Measurements from ENCODE around the gene SCYGR7.
"Not testable (repeated sequence)": the region's sequence is repeated elsewhere in the genome, so short reads cannot be mapped to it uniquely, and the experiment has no call there.

SCYGR7 gene

GRCh38 chr2:227745594-227745993, 17.5 kb downstream of the SCYGR7 start, which contains the start of gene SCYGR8:
Gene SCYGR8 (plus strand): TSS chr2:227745894. CDS start chr2:227745894, 0 bp downstream.
- peaks cover 6% of the 10 kb centered on the region for H3K27me3 Mint-ChIP-seq (ENCODE audit: low read depth, poor library complexity)
- TF ChIP-seq CTCF (IDR thresholded peaks at IDR 0.05), result no peak

DNA sequence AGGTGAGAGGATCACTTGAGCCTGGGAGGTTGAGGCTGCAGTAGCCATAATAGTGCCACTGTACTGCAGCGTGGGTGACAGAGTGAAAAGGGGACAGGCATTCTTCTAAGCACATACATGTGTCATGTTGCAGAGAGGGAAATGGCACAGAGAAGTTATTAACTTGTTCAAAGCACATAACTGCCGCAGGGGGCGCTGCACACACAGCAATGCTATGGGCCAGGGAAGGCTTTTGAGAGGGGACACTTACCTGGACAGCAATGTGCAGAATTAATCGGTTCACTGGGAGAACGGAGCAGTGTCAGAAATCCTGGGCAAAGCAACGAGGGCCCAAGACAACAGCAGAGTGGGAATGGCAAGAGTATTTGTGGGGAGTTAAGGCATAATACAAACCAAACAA, 19.9 kb downstream of the SCYGR7 start:
- no peak overlapping the region for H3K4me3 Mint-ChIP-seq
- no peaks in the 10 kb centered on the region for H3K9me3 Mint-ChIP-seq
- H3K27ac Mint-ChIP-seq, result no peak overlapping the region
- TF ChIP-seq CTCF (IDR thresholded peaks at IDR 0.05), result peak; percentile 49
- H3K4me1 Mint-ChIP-seq, result peaks cover 2% of the 10 kb centered on the region
- peak; percentile 53 for DNase-seq
- H3K27me3 Mint-ChIP-seq (ENCODE audit: low read depth, poor library complexity), result peaks cover 6% of the 10 kb centered on the region
- no peaks in the 10 kb centered on the region for H3K36me3 Mint-ChIP-seq (ENCODE audit: low read depth)

More at GRCh38 chr2:227745594-227745993, 17.5 kb downstream of the SCYGR7 start, which contains the start of gene SCYGR8:
- DNase-seq, result no peak
- H3K36me3 Mint-ChIP-seq (ENCODE audit: low read depth), result no peaks in the 10 kb centered on the region
- H3K27ac Mint-ChIP-seq, result no peak within 1 kb of the TSS
- H3K4me3 Mint-ChIP-seq, result no peak within 1 kb of the TSS
- H3K4me1 Mint-ChIP-seq, result no peaks in the 10 kb centered on the region
- H3K9me3 Mint-ChIP-seq, result no peaks in the 10 kb centered on the region

GRCh38 chr2:227756261-227756660, 28.1 kb downstream of the SCYGR7 start:
- peaks cover 16% of the 10 kb centered on the region for H3K4me1 Mint-ChIP-seq
- H3K9me3 Mint-ChIP-seq; H3K27me3 Mint-ChIP-seq (ENCODE audit: low read depth, poor library complexity); H3K4me3 Mint-ChIP-seq; H3K36me3 Mint-ChIP-seq (ENCODE audit: low read depth); H3K27ac Mint-ChIP-seq; DNase-seq: not testable (repeated sequence)

GRCh38 chr2:227759411-227760118, 31.4 kb downstream of the SCYGR7 start:
- TF ChIP-seq CTCF (IDR thresholded peaks at IDR 0.05), result no peak
- Mint-ChIP-seq H3K4me1 (peaks cover 15% of the 10 kb centered on the region), H3K9me3 (no peaks in the 10 kb centered on the region), H3K27me3 (ENCODE audit: low read depth, poor library complexity) (no peaks in the 10 kb centered on the region), H3K4me3 (no peak overlapping the region), H3K36me3 (ENCODE audit: low read depth) (no peaks in the 10 kb centered on the region), H3K27ac (peak overlapping the region; percentile 60)
- no peak for DNase-seq

DNA sequence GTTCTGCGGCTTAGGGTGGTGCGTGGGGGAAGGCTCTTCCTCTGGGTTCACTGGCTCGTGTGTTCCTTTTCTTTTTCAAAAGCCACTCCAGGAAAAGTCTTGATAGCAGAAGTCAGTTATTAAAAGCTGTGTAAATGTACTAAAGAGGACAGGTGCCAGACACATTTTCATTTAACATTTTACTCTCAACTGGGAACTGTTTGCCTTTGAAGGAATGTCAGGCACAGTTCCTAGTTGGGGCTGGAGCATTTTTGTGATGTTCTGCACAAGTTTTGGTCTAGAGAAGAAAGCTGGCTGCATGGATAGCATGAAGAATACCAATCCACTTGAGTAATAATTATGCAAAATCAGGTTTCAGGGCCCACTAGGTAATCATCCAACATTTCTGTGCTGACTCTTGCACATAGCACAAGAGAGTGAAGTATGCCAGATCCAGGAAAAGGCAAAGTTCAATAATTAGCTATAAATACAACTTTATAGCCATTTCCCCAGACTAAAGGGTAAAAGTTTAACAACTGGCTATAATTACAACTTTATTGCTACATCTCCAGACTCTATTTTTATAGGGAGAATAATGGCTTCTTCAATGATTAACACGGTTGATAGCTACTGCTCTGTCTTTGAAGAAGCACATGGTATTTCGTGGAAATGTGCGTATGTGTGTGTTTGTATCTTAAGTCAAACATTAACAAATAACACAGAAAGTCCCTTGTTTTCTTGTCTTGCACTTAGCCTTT, 33.8 kb downstream of the SCYGR7 start:
- DNase-seq, result no peak
- Mint-ChIP-seq H3K27ac (no peak overlapping the region), H3K4me1 (peaks cover 15% of the 10 kb centered on the region), H3K27me3 (ENCODE audit: low read depth, poor library complexity) (no peaks in the 10 kb centered on the region), H3K36me3 (ENCODE audit: low read depth) (no peaks in the 10 kb centered on the region), H3K4me3 (no peak overlapping the region), H3K9me3 (no peaks in the 10 kb centered on the region)
- no peak for TF ChIP-seq CTCF (IDR thresholded peaks at IDR 0.05)

DNA sequence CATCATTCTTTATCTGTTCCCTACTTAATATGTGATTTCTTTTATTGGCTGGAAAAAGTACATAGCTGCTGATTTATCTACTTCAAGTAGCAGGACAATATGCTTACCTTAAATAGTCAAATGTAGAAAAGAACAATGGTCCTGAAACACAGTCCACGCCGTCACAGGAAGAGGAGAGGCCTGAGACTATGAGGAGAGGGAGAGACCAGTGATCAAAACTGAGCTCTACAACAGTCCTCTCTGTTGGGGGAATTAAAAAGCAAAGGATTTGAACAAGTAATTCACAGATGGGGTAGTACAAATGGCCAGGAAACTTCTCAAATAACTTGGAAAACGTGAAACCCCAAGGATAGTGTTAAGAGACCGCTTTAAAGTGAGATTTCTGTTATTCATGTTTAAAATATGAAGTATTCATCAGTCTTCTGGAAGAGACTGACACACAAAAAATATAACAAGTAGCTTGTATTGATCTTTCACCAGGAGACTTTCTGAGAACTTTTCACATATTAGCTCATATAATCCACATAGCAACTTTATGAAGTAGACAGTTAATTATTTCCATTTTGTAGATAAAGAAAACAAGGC, 37.7 kb downstream of the SCYGR7 start:
- no peak for DNase-seq
- Mint-ChIP-seq H3K36me3 (ENCODE audit: low read depth) (no peaks in the 10 kb centered on the region), H3K27ac (no peak overlapping the region), H3K9me3 (no peaks in the 10 kb centered on the region), H3K4me3 (no peak overlapping the region), H3K4me1 (peaks cover 6% of the 10 kb centered on the region), H3K27me3 (ENCODE audit: low read depth, poor library complexity) (peaks cover 14% of the 10 kb centered on the region)
- TF ChIP-seq CTCF (IDR thresholded peaks at IDR 0.05), result no peak
